HG03432 (cell line): ENCODE measurements around the gene FOSL2.

Source experiments
- ATAC-seq: cut with Tn5 transposase; IDR thresholded peaks from one replicate; pipeline ENCODE4 v1.9.1; 2021; ENCODE audit warnings: mild to moderate bottlenecking, moderate library complexity; ENCODE audit not compliant: unreplicated experiment

The FOSL2 gene

DNA sequence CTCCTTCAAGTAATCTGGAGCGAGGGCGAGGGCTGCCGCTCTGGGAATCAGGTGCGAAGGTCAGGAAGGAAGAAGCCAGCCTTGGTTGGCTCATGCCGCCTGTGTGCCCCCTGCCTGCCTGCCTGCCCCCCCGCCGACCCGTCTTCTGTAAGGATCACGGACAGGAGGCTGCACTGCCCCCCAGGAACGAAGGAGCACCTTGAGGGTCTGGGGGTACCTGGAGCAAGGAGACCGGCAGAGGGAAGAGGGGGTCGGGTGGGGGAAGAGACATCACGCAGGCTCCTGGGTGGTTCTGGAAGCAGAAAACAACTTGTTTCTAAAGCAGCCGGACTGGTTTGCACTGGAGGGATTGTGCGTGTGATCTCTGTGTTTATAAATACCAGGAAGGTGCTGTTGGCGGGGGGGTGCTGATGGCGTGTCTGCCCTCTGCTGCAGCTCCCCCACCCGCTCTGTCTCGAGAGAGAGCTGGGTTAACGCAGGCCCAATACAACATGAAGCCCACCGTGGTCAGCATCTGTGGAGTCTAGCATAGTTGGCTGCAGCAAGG, 1.7 kb downstream of the FOSL2 start:
- ATAC-seq = no peak

DNA sequence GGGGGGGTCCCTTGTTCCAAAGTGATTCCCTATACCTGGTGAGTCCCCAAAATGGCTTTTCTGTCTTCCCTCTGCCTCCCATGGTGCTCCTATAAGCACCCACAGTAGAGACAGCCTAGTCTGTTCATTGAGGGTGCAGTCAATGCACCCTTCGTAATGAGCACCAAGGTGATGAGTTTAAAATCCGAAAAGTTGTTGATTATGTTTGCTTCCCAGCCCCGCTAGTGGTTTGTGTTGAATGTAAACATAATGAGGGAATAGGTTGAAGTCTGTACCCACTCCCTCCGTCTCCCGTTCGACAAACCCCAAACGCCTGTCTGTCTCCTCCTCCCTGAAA, 2.3 kb downstream of the FOSL2 start:
- no peak for ATAC-seq

DNA sequence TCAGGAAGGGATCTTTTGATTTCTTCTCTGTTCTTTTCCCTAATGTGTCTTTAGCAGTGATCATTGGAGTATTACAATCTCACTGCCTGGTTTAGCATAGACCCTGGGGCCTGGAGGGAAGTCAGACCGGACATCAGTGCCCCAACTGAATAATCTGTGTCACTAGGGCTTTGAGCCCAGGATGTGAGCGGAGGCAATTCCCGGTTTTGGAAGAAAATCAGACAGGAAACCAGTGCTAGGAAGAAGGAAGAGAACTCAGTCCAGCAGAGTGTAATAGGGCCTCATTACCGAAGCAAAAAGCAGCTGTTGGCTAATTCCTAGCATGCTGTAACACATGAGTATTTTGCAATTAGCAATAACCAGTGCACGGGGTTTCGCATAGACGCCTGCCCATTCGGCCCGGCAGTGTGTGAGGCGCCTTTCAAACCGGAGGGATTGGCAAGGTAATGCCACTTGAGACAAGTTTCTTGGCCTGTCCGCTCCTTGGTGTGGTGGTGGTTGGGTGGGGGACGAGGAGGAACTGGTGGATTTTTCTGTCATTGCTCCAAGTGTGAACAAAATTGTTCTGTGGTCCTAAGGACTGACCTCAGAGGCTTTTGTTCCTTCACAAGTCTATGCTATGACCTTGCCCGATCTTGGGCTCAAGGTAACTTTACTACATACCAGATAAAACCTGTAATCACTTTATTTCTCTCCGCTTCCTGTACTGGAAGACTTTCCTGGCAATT, 2.8 kb downstream of the FOSL2 start:
- no peak for ATAC-seq

DNA sequence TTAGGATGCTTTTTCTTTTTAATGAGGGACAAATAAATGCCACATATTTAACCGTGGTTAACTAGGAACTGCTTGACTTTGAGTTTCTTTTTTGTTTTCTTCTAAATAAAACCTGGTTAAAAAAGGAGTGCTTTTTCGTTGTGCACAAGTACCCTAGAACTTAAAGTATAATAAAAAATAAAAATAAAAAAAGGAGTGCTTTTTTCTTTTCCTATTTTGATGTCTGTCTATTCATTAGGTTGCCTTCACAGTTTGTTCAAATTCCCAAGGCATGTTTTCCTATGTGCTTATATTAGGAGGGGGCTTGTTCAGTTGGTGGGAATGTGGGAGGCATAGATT, 4.4 kb downstream of the FOSL2 start:
- no peak for ATAC-seq

DNA sequence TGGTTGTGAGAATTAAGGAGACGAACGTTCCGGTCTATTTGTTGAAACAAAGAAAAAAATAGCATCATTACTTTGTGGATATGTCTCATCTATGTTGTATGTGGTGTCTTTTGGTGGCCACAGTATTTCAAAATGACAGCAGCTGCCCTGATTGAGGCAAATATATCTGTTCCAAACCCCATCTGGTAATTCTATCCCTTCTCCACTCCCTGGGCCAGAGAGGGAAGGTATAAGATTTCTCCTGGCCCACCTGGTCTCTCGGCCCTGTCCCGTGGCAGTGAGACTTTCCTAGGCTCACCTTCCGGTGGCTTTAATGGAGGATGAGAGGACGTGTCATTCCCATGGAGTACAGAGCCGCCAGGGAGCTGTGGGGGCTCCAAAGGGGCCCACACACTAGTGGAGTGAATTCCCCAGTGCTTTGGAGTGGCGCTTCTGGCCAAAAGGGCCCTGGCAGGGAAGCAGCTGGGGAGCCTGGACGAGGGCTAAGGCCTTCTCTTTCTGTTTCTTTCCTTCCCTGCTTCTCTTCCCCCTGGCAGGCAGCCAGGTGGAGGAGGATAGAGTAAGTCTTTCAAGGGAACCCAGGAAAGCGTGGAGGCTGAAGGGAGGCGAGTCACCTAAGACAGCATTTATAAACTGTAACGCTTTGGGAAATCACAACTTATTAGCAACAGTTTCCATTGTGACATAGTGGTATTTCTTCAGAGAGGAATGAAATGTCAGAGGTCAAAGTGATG, 5.6 kb downstream of the FOSL2 start:
- ATAC-seq = no peak

DNA sequence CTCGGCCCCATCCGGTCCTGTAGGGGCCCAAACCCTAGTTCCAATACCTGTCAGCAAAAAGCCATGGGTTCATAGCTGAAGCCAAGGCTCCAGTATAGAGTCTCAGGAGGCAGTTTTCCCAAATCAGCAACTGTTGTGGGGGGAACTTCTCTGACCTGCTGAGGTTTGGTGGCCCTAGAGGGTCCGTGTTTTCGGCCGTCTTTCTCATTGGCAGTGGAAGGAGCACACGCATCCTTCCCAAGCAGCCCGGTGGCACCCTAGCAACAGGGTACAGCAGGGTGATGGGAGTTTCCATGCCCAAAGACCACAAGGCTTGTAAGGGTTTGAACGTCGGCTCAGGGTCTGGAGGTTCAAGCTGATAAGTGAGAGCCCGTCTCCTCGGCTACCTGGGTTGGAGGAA, 6.6 kb downstream of the FOSL2 start:
- ATAC-seq = no peak

DNA sequence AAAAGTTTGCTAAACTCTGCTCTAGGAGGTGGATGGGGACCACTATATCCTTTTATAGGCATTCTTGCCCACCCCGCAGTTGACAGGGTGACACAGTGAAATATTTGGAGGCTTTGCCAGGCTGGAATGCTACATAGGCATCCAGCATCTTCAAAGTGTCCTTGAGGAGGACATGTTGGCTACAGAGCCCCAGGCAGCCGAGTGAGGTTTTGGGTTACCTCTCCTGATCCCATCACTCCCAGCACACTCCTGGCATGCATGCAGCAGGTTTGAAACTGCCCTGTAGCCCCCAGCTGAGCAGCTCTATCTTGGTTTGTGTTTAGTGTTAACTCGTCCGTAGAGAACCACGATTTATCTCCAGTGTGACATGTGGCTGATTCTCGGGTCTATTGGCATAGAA, 7.3 kb downstream of the FOSL2 start:
- ATAC-seq = no peak

DNA sequence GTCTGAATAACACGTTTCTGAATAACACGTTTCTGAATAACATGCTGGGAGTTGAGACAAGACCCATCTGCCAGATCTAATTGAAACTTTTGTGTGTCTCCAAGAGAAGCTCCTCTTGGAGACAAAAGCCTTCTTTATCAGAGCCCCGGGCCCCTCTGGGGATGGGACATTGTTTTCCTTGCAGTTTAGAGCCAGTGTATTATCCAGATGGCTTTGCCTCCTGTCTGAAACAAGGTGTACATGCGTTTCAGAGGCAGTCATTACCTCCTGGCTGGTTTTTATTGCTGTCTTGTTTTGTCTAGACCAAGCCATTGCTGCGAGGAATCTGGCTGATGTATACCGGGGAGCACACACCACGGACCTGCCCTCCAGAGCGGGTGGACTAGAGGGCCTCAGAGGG, 7.8 kb downstream of the FOSL2 start:
- ATAC-seq = no peak

DNA sequence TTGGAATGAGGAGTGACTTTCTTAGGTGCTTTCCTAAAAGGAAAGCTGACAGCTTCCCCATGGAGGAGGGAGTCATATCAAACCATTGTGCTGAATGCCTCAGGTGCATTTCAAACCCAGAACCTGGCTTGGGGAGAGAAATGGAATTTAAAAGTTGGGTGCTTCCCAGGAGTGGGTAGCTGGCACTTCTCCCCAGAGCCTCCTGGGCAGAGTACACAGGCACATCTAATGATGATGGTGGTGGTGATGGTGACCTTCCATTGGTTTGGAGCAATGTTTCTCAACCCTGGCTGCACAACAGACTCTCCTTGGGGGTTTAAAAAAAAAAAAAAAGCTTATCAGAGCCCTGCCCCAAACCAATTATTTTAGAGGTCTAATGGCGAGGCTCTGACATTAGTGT, 8.3 kb downstream of the FOSL2 start:
- ATAC-seq = no peak

DNA sequence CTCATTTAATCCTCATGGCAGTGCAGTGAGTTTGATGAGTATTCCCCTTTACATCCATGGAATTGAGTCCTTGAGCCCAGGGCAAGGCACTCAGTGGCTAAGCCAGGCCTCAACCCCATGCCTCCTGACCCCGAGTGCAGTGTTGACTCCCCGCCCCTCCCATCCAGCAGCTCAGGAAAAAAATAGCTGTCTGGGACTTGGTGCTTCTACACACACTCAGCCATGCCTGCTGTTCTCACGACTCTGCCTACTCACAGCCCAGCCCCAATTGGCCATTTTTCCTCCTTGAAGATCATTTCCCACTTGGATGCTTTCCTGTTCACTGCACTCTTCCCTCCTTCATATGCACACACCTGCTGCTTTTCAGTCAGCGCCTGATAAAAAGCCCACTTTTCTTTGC, 8.8 kb downstream of the FOSL2 start:
- ATAC-seq = no peak

DNA sequence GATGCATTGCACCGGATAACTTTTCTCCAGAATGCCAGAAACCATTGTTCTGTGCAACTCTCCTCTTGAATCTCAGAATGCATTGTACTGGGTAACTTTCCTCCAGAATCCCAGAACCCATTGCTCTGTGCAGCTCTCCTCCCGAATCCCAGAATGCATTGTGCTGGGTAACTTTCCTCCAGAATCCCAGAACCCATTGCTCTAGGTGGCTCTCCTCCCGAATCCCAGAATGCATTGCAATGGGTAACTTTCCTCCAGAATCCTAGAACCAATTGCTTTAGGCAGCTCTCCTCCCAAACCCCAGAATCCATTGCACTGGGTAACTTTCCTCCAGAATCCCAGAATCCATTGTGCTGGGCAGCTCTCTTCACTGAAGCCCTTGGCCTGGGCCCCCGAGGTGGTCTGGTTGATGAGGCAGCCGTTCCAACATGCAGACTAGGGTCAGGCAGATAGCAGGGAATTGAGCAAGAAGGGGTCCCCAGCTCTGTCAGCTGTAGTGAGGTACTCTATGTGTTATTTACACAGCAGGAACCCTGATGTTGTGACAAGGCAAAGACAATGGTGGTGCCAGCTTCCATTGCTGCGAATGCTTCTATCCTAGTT, 9.4 kb downstream of the FOSL2 start:
- ATAC-seq = no peak

DNA sequence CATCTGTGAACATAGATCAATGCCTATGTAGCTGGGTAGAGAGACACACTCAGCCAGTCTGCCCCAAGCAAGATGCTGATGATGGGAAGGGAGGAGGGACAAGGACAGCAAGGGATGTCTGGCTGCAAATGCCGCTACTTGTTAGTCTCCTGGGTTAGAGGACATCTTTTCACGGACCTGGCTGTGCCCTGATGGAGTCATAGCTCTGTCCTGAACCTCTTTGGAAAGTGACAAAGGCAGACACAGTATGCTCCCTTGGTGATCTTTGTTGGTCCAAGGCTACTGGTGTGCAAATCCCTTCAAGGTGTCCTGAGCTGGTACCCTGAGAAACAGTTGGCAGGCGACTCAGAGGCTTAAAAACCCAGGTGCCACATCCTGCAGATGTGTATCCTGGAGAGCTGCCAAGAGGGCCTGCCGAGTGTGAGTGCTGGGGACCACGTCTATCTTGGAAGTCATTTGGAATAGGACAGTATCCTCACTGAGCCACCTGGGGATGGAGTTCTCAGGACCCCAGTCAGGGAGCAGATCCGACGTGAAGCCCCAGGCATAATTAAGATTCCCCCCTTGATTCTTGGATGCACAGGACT, 10.8 kb downstream of the FOSL2 start:
- ATAC-seq = no peak

DNA sequence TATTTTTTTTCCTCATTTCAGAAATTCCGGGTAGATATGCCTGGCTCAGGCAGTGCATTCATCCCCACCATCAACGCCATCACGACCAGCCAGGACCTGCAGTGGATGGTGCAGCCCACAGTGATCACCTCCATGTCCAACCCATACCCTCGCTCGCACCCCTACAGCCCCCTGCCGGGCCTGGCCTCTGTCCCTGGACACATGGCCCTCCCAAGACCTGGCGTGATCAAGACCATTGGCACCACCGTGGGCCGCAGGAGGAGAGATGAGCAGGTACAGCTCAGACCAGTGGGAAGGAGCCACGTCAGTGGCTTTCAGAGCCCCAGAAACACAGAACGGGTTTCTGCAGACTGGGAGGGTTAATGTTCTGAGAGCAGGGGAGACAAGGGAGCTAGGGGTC, 11.4 kb downstream of the FOSL2 start:
- no peak for ATAC-seq

DNA sequence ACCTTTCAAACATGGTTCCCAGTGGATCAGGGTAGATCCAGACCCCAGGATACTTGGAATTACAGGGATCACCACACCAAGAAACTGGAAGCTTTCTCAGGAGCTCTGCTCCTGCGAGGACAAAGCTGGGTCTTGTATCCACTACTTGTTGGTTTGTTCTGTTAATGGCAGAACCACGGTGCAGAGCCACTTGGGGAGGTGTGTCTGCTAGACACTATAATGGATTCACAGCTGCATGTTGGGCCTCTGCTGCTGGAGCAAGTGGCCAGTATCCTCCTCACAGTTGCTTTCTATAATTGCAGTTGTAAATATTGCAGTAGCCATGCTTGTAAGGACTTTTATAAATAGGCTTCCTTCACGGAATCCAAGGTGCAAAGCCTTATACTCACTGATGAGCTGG, 12.9 kb downstream of the FOSL2 start:
- ATAC-seq = no peak

DNA sequence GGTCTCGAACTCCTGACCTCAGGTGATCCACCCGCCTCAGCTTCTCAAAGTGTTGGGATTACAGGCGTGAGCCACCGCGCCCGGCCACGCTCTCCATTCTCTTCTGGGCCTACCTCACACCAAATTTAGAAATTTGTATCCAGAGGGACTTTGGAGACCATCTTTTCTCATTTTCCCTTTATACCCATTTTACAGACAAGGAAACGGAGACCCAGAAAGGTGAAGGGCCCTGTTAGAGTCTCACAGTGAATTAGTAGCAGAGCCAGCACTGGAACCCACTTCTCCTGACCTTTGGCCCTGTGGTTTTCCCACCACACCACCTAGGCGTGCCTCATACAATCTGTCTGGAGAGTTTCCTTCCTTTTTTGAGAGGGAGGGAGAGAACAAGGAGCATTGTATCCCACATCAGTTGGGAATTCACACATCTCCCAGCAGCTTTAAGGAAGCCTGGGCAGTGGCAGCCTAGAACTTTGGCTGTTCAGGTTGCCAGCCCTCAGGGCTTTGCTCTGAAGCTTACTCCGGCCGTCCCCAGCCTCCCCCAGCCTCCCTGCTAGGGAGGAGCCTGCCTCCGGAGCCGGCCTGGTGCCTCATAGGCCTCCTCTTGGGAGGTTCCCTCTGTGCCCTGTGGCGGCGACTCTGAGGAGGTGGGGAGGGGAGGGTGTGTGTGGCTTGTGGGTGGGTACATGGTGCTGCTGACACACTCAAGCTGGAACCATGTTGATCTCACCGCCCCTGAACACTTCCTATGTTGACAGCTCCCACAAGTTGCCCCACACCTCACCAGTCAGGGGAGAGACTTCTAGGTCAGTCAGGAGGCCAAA, 13.8 kb downstream of the FOSL2 start:
- no peak for ATAC-seq

DNA sequence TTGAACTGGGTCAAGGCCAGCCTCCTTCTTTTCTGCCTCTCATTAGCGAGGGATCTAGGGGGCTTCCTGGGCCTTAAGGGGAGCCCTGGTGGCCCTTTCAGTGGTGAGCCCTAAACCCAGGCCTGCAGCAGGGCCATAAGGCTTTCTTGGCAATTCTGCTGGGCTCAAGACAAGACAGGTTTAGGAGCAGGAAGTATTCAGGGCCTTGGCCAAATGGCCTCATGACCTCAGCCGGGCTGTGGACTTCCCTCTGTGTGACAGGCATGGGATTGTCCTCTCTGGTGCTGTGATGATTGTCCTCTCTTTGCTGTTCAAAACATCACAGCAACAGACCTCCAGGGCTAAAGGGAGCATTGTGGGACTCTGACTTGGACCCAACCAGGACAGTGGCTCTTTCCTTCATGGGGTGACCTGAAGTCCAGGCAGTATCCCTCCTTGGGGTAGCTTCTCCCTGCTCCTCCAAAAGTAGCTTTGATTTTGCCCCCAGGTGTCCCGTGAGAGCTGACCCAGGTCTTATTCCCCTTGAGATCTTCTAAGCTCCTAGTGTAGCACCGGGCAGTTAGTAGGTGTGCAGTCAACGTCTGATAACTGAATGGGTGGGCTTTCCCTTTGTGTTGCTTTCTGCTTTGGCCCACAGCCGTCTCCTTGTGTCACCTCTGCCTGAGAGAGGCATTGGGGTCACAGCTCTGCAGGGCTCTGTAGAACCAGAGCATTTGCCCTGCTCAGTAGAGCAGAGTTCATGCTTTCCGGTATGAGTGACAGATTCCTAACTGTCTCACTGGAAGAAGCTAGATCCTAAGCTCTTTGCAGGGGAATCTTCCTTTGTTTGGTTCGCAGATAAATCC, 14.7 kb downstream of the FOSL2 start:
- no peak for ATAC-seq

DNA sequence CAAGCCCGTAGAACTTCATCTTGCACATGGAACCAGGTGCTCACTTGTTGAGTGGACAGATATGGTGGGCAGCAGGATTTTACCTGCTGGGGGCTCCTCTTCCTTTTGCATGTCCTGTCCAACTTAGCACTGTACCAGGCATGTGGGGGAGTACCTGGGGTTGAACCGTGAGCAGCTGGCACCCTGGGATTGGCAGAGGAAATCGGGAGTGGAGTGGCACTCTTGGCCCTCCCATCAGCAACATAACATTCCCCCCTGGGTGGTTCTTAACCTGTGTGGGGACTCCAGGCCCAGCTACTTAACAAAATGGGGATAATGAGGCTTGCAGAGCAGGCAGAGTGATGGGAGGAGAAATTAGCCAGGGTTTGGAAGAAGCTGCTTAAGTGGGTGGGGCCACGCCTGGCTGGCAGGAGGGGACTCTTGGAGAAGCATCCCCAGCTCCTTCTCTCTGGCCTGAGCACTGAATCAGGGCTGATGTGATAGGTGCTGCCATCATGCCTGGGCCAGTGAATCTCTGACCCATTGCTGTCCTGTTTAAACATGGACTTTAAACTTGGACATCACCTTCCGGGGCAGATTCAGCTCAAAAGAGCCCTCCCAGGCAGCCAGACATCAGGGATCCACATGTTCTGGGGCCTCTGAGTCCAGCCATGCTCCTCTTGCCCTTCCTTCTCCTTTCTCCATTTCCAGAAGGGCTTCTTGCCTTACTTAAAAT, 15.5 kb downstream of the FOSL2 start:
- no peak for ATAC-seq

DNA sequence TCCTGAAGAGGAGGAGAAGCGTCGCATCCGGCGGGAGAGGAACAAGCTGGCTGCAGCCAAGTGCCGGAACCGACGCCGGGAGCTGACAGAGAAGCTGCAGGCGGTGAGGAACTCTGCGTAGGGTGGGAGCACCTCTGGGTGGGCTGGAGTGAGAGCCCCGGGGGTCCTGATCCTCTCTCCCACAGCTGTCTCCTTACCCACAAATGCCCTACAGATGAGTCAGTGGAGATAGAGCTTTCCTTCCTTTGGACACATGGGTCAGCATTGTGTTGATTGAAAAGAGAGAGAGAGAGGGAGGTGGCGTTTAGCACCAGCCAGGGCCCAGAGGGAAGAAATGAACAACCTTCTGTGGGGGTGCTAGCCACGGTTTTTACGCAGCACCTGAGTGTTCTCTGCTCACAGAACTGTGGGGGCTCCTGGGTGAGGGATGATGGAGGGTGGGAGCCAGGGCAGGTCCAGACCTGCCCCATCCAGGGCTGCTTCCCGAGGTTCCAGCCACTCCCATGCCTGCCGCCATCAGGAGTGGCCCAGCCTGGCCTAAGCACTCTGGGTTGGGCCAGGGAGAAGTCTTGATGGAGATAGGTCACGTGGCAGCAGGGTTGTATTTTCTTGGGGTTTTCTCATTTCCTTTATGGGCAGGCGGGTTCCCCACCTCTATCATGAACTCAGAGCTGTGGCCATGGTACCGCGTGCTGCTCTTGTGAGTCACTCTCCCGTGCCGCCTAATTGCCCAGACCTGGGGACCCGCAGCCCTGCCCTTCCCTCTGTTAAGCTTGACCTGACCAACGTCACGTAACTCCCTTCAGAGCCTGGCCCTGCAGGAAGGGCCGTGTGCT, 16.3 kb downstream of the FOSL2 start:
- no peak for ATAC-seq
